ENCODE data around the gene HDAC4. TPM values are rescaled to one million over a fixed set of nuclear protein-coding genes. Genes with fewer than 3 reads are reported as not detected.

The HDAC4 gene
- polyA plus RNA-seq, 1 experiment, result 8.9 TPM

DNA sequence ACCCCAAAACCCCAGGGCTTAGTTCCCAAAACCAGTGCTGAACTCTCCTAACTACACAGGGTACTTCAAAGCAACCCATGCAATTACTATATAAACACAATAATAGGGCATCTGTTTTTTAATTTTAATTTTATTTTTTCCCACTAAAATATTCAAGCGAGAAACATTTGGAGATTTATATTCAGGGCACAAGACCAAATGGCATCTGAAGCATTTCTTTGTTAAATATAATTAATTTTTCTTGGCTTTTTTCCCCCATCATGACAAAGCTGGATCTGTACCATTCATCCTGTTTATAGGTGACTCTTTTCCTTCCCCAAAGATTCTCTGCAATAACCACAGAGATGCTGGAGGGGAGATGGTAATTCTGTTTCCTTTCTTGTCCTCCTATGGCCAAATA is 18.1 kb upstream of the HDAC4 start:
- no peak for DNase-seq (ENCODE audit: low read depth, low spot score)
- TF ChIP-seq, protein P1, sequence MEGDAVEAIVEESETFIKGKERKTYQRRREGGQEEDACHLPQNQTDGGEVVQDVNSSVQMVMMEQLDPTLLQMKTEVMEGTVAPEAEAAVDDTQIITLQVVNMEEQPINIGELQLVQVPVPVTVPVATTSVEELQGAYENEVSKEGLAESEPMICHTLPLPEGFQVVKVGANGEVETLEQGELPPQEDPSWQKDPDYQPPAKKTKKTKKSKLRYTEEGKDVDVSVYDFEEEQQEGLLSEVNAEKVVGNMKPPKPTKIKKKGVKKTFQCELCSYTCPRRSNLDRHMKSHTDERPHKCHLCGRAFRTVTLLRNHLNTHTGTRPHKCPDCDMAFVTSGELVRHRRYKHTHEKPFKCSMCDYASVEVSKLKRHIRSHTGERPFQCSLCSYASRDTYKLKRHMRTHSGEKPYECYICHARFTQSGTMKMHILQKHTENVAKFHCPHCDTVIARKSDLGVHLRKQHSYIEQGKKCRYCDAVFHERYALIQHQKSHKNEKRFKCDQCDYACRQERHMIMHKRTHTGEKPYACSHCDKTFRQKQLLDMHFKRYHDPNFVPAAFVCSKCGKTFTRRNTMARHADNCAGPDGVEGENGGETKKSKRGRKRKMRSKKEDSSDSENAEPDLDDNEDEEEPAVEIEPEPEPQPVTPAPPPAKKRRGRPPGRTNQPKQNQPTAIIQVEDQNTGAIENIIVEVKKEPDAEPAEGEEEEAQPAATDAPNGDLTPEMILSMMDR (IDR thresholded peaks at IDR 0.05; ENCODE audit: low read depth, low read length), result no peak
- ChIA-PET CTCF (no interaction called here), POLR2A (no interaction called here)
- Histone ChIP-seq H3K4me3 (ENCODE audit: low read depth, low read length) (no peak overlapping the region), H3K9me3 (ENCODE audit: control insufficient read depth, insufficient read depth, low read length) (no peaks in the 10 kb centered on the region), H3K27ac (ENCODE audit: low read depth, low read length) (no peak overlapping the region), H3K27me3 (ENCODE audit: control insufficient read depth, insufficient read depth, low read length) (no peaks in the 10 kb centered on the region)

- no peak overlapping the region for H3K27ac ChIP-seq (ENCODE audit: low read depth, low read length)
- H3K9me3 ChIP-seq (ENCODE audit: control insufficient read depth, insufficient read depth, low read length), result no peaks in the 10 kb centered on the region
- POLR2A ChIA-PET, result no interaction called here
- H3K27me3 ChIP-seq (ENCODE audit: control insufficient read depth, insufficient read depth, low read length), result peaks cover 4% of the 10 kb centered on the region
- no peak for DNase-seq (ENCODE audit: low read depth, low spot score)
- TF ChIP-seq, protein P1 (IDR thresholded peaks at IDR 0.05; ENCODE audit: low read depth, low read length), result no peak
- CTCF ChIA-PET, result no interaction called here
- H3K4me3 ChIP-seq (ENCODE audit: low read depth, low read length), result no peak overlapping the region
Measured at GRCh38 chr2:239412905-239413603, 12.2 kb upstream of the HDAC4 start.

DNA sequence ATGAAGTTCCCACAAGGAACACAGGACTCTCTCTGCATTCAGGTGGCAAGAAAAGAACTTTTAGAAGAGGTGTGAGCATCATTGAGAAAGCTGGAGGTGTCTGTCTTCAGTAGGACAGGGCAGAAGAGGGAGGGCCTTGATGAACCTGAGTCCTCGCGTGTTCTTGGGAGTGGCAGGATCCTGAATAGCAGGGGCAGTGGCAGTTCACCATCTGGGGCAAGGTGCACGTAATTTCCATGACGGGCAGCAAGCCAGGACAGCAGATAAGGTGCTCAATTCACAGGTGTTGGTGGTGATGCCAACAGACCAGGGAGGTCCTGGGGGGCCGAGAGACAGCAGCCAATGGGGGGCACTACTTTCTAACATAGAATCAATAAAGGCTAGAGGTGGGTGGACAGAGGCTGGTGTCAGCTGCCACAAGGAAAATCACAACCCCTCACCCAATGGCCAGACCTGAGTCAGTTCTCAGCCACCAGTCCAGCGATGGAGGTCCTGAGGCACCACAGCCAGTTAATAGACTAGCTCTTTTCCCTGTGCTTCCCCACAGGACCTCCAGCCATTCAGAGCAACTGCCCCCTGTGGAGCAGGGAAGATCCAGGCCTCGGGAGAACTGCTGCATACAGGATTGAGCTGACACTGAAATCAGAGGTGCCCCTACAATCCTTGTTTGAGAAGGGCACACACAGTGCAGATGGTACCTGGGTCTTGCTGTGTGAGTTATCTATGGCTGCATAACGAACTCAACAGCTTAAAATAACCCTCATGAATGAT is 10.9 kb upstream of the HDAC4 start:
- ChIA-PET CTCF (no interaction called here), POLR2A (no interaction called here)
- Histone ChIP-seq H3K27me3 (ENCODE audit: control insufficient read depth, insufficient read depth, low read length) (peaks cover 4% of the 10 kb centered on the region), H3K27ac (ENCODE audit: low read depth, low read length) (no peak overlapping the region), H3K4me3 (ENCODE audit: low read depth, low read length) (no peak overlapping the region), H3K9me3 (ENCODE audit: control insufficient read depth, insufficient read depth, low read length) (no peaks in the 10 kb centered on the region)
- no peak for DNase-seq (ENCODE audit: low read depth, low spot score)
- TF ChIP-seq, protein P1 (IDR thresholded peaks at IDR 0.05; ENCODE audit: low read depth, low read length), result no peak

- no peak for DNase-seq (ENCODE audit: low read depth, low spot score)
- TF ChIP-seq, protein P1 (IDR thresholded peaks at IDR 0.05; ENCODE audit: low read depth, low read length), result no peak
- peaks cover 4% of the 10 kb centered on the region for H3K27me3 ChIP-seq (ENCODE audit: control insufficient read depth, insufficient read depth, low read length)
- H3K27ac ChIP-seq (ENCODE audit: low read depth, low read length), result no peak overlapping the region
- ChIA-PET POLR2A (no interaction called here), CTCF (no interaction called here)
- no peaks in the 10 kb centered on the region; the same call in 1 of the 2 replicates for H3K9me3 ChIP-seq (ENCODE audit: control insufficient read depth, insufficient read depth, low read length)
- H3K4me3 ChIP-seq (ENCODE audit: low read depth, low read length), result no peak overlapping the region
Measured at GRCh38 chr2:239411117-239411516, 10.3 kb upstream of the HDAC4 start.

GRCh38 chr2:239409976-239410375 is 9.2 kb upstream of the HDAC4 start:
- DNase-seq (ENCODE audit: low read depth, low spot score), result no peak
- TF ChIP-seq, protein P1 (IDR thresholded peaks at IDR 0.05; ENCODE audit: low read depth, low read length), result no peak
- POLR2A ChIA-PET, result no interaction called here

More at GRCh38 chr2:239409976-239410375, 9.2 kb upstream of the HDAC4 start:
- no peak overlapping the region for H3K27ac ChIP-seq (ENCODE audit: low read depth, low read length)
- no peak overlapping the region for H3K4me3 ChIP-seq (ENCODE audit: low read depth, low read length)
- CTCF ChIA-PET, result no interaction called here
- H3K9me3 ChIP-seq (ENCODE audit: control insufficient read depth, insufficient read depth, low read length), result no peaks in the 10 kb centered on the region; the same call in 1 of the 2 replicates
- peaks cover 4% of the 10 kb centered on the region for H3K27me3 ChIP-seq (ENCODE audit: control insufficient read depth, insufficient read depth, low read length)

Measured in AG04450 (cell line).